ENCODE measurements around the gene PIEZO2.

DNA sequence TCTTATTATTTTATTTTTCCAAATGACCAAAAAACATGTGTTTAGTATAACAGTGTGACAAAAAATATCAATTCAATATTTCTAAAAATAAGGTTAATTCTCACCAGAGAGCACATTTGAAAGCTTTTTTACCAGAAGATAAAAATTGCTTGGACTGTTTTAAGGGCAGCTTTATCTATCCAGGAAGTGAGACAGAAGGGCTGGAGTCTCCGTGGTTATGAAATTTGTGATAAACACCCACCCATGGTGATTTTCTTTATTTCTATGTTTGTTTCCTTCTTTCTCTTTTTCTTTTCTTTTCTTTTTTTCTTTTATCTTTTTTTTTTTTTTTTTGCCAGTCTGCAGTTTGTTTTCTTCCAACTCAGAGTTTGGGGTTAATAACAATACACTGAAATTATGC, 298.5 kb downstream of the PIEZO2 start:
- TF ChIP-seq, protein P1, sequence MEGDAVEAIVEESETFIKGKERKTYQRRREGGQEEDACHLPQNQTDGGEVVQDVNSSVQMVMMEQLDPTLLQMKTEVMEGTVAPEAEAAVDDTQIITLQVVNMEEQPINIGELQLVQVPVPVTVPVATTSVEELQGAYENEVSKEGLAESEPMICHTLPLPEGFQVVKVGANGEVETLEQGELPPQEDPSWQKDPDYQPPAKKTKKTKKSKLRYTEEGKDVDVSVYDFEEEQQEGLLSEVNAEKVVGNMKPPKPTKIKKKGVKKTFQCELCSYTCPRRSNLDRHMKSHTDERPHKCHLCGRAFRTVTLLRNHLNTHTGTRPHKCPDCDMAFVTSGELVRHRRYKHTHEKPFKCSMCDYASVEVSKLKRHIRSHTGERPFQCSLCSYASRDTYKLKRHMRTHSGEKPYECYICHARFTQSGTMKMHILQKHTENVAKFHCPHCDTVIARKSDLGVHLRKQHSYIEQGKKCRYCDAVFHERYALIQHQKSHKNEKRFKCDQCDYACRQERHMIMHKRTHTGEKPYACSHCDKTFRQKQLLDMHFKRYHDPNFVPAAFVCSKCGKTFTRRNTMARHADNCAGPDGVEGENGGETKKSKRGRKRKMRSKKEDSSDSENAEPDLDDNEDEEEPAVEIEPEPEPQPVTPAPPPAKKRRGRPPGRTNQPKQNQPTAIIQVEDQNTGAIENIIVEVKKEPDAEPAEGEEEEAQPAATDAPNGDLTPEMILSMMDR (IDR thresholded peaks at IDR 0.05; ENCODE audit: insufficient read depth, low read length, poor library complexity, severe bottlenecking), result no peak
- no peak for TF ChIP-seq EZH2phosphoT487 (conservative IDR thresholded peaks at IDR 0.05; ENCODE audit: low read length)

All from SU-DHL-6 (cell line).